Measurements from ENCODE around the gene AFF3.

The AFF3 gene

DNA sequence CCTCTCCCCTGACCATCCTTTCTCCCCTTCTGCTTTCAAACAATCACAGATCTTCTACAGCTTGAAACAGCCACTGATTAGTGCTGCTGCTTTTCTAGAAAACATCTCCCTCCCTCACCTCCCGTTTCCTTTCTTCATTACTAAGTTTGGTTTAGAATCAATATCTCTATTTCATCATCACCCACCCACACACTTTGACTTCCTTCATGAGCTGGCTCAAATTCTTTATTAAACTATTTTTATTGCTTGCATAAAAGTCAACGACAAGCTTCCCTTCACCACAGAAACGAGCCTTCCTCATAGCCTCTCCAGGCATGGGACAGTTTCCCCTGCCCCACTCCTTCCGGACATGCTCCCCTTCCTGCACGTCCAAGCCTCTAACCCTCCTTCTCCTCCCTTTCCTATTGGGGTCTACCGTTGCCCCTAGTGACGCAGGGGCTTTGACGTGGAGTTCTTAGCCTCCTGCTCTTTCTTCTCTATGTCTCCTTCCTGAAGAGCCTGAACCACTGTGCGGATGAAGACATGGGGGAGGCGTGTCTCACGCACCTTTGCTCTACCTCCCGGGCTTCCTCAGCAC lies 172.0 kb downstream of the AFF3 start:
- TF ChIP-seq, protein P1, sequence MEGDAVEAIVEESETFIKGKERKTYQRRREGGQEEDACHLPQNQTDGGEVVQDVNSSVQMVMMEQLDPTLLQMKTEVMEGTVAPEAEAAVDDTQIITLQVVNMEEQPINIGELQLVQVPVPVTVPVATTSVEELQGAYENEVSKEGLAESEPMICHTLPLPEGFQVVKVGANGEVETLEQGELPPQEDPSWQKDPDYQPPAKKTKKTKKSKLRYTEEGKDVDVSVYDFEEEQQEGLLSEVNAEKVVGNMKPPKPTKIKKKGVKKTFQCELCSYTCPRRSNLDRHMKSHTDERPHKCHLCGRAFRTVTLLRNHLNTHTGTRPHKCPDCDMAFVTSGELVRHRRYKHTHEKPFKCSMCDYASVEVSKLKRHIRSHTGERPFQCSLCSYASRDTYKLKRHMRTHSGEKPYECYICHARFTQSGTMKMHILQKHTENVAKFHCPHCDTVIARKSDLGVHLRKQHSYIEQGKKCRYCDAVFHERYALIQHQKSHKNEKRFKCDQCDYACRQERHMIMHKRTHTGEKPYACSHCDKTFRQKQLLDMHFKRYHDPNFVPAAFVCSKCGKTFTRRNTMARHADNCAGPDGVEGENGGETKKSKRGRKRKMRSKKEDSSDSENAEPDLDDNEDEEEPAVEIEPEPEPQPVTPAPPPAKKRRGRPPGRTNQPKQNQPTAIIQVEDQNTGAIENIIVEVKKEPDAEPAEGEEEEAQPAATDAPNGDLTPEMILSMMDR (IDR thresholded peaks at IDR 0.05): no peak
- H3K4me1 ChIP-seq (ENCODE audit: control insufficient read depth in 1 of 2, insufficient read depth in 1 of 2, low read depth in 1 of 2, low read length in 1 of 2): no peaks in the 10 kb centered on the region
- H3K27me3 ChIP-seq: no peaks in the 10 kb centered on the region
- H3K27ac ChIP-seq: no peak overlapping the region
- no peak overlapping the region for H3K4me3 ChIP-seq (ENCODE audit: low read depth in 1 of 2, low read length in 1 of 2)
- no peaks in the 10 kb centered on the region for H3K36me3 ChIP-seq
- H3K9me3 ChIP-seq: no peaks in the 10 kb centered on the region

DNA sequence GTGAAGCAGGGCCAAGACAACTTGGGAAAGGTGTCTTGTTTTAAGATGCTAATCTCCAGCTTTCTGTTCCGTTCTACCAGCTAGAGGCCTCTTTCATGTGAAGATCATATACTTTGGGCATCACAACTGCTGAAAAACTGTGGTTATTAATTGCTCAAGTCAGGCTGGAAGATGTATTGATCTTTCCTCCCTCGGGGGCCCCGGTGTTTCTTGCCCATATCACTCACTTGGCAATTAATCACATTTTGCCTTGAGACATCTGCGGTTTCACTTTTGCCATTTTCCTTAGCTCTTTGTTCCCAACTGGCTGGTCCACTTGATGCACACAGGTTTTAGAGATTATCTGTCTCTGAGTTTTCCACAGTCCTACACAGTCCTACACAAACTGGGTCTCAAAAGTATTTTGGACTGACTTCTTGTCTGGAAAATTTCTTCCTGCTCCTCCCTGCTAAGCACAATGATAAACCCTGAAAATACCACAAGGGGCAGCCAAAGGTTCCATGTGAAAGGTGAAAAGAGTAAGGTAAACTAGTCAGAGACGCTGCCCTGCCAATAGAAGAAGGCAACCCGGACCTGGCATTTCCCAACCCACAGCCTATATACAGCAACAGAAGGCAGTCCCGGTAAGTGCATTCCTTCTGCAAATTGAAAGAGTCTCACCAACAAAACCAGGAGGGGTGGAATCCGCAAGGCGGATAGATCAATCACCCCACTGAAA lies 181.0 kb downstream of the AFF3 start:
- TF ChIP-seq, protein P1 (IDR thresholded peaks at IDR 0.05): no peak
- Histone ChIP-seq H3K4me3 (ENCODE audit: low read depth in 1 of 2, low read length in 1 of 2) (no peak overlapping the region), H3K9me3 (no peaks in the 10 kb centered on the region), H3K27me3 (no peaks in the 10 kb centered on the region), H3K27ac (no peak overlapping the region), H3K4me1 (ENCODE audit: control insufficient read depth in 1 of 2, insufficient read depth in 1 of 2, low read depth in 1 of 2, low read length in 1 of 2) (no peaks in the 10 kb centered on the region), H3K36me3 (no peaks in the 10 kb centered on the region)

DNA sequence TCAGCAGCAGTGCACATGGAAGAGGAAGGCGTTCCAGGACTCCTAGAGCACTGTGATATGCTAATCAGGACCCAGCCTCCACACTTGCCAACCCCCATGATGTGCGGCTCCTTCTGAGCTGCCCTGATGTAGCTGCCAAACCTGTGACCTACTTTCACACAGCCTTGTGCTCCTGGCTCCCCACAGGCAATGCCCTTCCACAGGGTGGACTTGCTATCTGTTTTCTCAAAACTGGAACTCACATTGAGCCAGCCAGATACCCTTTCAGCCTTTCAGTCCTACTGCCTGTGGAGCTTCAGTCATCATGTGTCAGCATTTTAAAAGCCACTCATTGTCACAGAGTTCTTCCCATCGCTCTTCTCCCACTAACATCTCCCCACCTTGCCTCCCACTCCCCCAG lies 181.6 kb downstream of the AFF3 start:
- H3K27ac ChIP-seq: no peak overlapping the region
- H3K36me3 ChIP-seq: no peaks in the 10 kb centered on the region
- H3K27me3 ChIP-seq: no peaks in the 10 kb centered on the region
- H3K9me3 ChIP-seq: no peaks in the 10 kb centered on the region
- no peaks in the 10 kb centered on the region for H3K4me1 ChIP-seq (ENCODE audit: control insufficient read depth in 1 of 2, insufficient read depth in 1 of 2, low read depth in 1 of 2, low read length in 1 of 2)
- TF ChIP-seq, protein P1 (IDR thresholded peaks at IDR 0.05): no peak
- H3K4me3 ChIP-seq (ENCODE audit: low read depth in 1 of 2, low read length in 1 of 2): no peak overlapping the region

DNA sequence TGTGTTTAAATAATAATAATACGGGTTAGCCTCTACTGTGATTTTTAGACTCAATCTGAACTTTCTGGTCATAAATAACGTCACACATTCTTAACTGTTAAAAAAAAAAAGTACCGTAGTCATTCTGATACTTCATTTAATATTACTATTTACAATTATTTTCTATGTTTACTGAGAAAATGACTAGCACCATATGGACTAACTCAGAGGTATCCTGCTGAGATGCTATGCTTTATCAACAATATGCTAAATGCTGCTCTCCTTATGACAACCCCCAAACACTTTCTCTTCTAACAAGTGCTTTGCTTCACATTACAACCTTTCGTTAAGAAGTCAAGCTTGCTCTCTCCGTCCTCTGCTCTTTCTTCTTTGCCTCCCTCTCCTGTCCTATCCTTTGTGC lies 182.1 kb downstream of the AFF3 start:
- Histone ChIP-seq H3K4me1 (ENCODE audit: control insufficient read depth in 1 of 2, insufficient read depth in 1 of 2, low read depth in 1 of 2, low read length in 1 of 2) (no peaks in the 10 kb centered on the region), H3K4me3 (ENCODE audit: low read depth in 1 of 2, low read length in 1 of 2) (no peak overlapping the region), H3K9me3 (no peaks in the 10 kb centered on the region), H3K27me3 (no peaks in the 10 kb centered on the region), H3K36me3 (no peaks in the 10 kb centered on the region), H3K27ac (no peak overlapping the region)
- TF ChIP-seq, protein P1 (IDR thresholded peaks at IDR 0.05): no peak

DNA sequence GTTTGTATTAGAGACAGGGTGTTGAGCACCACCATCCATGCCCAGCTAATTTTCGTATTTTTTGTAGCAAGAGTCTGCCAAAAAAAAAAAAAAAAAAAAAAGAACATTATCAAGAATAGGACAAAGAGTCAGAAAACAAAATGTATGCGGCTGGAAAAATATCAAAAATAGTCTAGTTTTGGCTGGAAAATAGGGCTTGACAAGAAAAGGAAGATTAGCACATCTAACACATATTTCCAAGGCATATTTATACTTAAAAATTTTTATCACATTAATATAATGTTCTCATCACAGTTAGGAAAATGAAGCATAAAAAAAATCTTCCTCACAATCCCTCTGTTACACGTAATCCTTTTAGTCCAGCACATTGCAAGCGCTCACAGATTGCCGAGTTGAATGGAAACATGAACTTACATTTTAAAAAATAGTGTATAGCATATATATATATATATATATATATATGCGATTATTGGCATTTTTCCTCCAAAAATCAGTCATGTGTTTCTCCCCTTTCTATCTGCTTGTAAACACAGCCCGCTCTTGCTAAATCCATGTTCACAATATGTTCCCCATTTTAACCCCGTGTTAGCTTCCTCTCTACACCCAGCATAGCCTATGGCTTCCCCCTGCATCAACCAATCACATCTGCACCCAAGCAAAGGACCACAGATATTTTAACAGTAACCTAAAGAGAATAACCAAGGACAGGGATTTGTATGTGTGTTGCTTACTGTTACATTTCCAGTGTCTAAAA lies 183.0 kb downstream of the AFF3 start:
- TF ChIP-seq, protein P1 (IDR thresholded peaks at IDR 0.05): no peak
- H3K27me3 ChIP-seq: no peaks in the 10 kb centered on the region
- H3K4me1 ChIP-seq (ENCODE audit: control insufficient read depth in 1 of 2, insufficient read depth in 1 of 2, low read depth in 1 of 2, low read length in 1 of 2): no peaks in the 10 kb centered on the region
- no peaks in the 10 kb centered on the region for H3K36me3 ChIP-seq
- H3K9me3 ChIP-seq: no peaks in the 10 kb centered on the region
- H3K27ac ChIP-seq: no peak overlapping the region
- no peak overlapping the region for H3K4me3 ChIP-seq (ENCODE audit: low read depth in 1 of 2, low read length in 1 of 2)
